H9 (cell line): ENCODE data around the gene PSAPL1. TPM values are rescaled to one million over a fixed set of nuclear protein-coding genes. Genes with fewer than 3 reads are reported as not detected.

ENCODE experiments used
- DNase-seq: peaks from one replicate; pipeline ENCODE4 v3.0.0-alpha.2; 2017
- H2AFZ ChIP-seq: one replicate; pipeline ENCODE4 v1.6.1; 2013; ENCODE audit warnings: mild to moderate bottlenecking, low read length, control low read depth, moderate library complexity
- H2AK5ac ChIP-seq: 2 replicates; pipeline ENCODE4 v1.6.1; 2013; ENCODE audit warnings: low read length, control low read depth, mixed read lengths; ENCODE audit not compliant: insufficient read length
- H2BK120ac ChIP-seq: one replicate; pipeline ENCODE4 v1.6.1; 2013; ENCODE audit warnings: low read depth, mild to moderate bottlenecking, low read length, control low read depth, inconsistent platforms; ENCODE audit not compliant: poor library complexity, severe bottlenecking
- H2BK12ac ChIP-seq: 2 replicates; pipeline ENCODE4 v1.6.1; 2013; ENCODE audit warnings: low read length, control low read depth, mixed read lengths, low read depth; ENCODE audit not compliant: insufficient read length
- H2BK15ac ChIP-seq: 2 replicates; pipeline ENCODE4 v1.6.1; 2013; ENCODE audit warnings: low read depth, low read length, control low read depth
- H2BK20ac ChIP-seq: one replicate; pipeline ENCODE4 v1.6.1; 2013; ENCODE audit warnings: low read depth, mild to moderate bottlenecking, low read length, control low read depth, inconsistent platforms; ENCODE audit not compliant: poor library complexity, severe bottlenecking
- H2BK5ac ChIP-seq: 2 replicates; pipeline ENCODE4 v1.6.1; 2013; ENCODE audit warnings: low read length, control low read depth, mixed read lengths; ENCODE audit not compliant: insufficient read length
- H3K14ac ChIP-seq: 2 replicates; pipeline ENCODE4 v1.6.1; 2013; ENCODE audit warnings: low read length, control low read depth; ENCODE audit not compliant: insufficient read depth
- H3K18ac ChIP-seq: 2 replicates; pipeline ENCODE4 v1.6.1; 2013; ENCODE audit warnings: low read depth, mild to moderate bottlenecking, mixed read lengths, low read length, control low read depth; ENCODE audit not compliant: insufficient read length
- H3K23ac ChIP-seq: 2 replicates; pipeline ENCODE4 v1.6.1; 2013; ENCODE audit warnings: low read length, control low read depth, mixed read lengths, low read depth; ENCODE audit not compliant: insufficient read length
- H3K23me2 ChIP-seq: 2 replicates; pipeline ENCODE4 v1.6.1; 2013; ENCODE audit warnings: low read depth, mild to moderate bottlenecking, mixed read lengths, low read length, control low read depth; ENCODE audit not compliant: insufficient read length, poor library complexity, severe bottlenecking
- H3K27ac ChIP-seq: 2 replicates; pipeline ENCODE4 v1.5.1; 2013; ENCODE audit warnings: low read length, control low read depth, mixed read lengths, low read depth; ENCODE audit not compliant: insufficient read length
- H3K27me3 ChIP-seq: 2 replicates; pipeline ENCODE4 v1.6.1; 2013; ENCODE audit warnings: low read length, control low read depth, inconsistent platforms; ENCODE audit not compliant: insufficient read depth
- H3K4ac ChIP-seq: 2 replicates; pipeline ENCODE4 v1.6.1; 2013; ENCODE audit warnings: low read depth, mild to moderate bottlenecking, control low read depth, inconsistent platforms, low read length, moderate library complexity
- H3K4me1 ChIP-seq: 2 replicates; pipeline ENCODE4 v1.6.1; 2013; ENCODE audit warnings: low read length, control low read depth, inconsistent platforms; ENCODE audit not compliant: insufficient read depth
- H3K4me2 ChIP-seq: 2 replicates; pipeline ENCODE4 v1.6.1; 2013; ENCODE audit warnings: low read length, control low read depth, mixed read lengths; ENCODE audit not compliant: insufficient read length, insufficient read depth
- H3K56ac ChIP-seq: 2 replicates; pipeline ENCODE4 v1.6.1; 2013; ENCODE audit warnings: low read depth, mild to moderate bottlenecking, mixed read lengths, low read length, control low read depth; ENCODE audit not compliant: insufficient read length
- H3K79me1 ChIP-seq: 2 replicates; pipeline ENCODE4 v1.6.1; 2013; ENCODE audit warnings: low read depth, mild to moderate bottlenecking, moderate library complexity, low read length, control low read depth, inconsistent platforms; ENCODE audit not compliant: insufficient read depth, poor library complexity, severe bottlenecking
- H3K79me2 ChIP-seq: 2 replicates; pipeline ENCODE4 v1.6.1; 2013; ENCODE audit warnings: low read length, control low read depth, inconsistent platforms; ENCODE audit not compliant: insufficient read depth
- H3K9ac ChIP-seq: 2 replicates; pipeline ENCODE4 v1.6.1; 2013; ENCODE audit warnings: low read length, control low read depth, mixed read lengths; ENCODE audit not compliant: insufficient read length; ENCODE audit errors: extremely low read depth
- H3K9me3 ChIP-seq: one replicate; pipeline ENCODE4 v1.6.1; 2013; ENCODE audit warnings: low read depth, low read length, inconsistent platforms; ENCODE audit not compliant: control insufficient read depth
- H3T11ph ChIP-seq: one replicate; pipeline ENCODE4 v1.6.1; 2013; ENCODE audit warnings: mild to moderate bottlenecking, low read length, control low read depth, inconsistent platforms
- H4K20me1 ChIP-seq: one replicate; pipeline ENCODE4 v1.6.1; 2013; ENCODE audit not compliant: control insufficient read depth, insufficient read length, insufficient read depth
- H4K5ac ChIP-seq: 2 replicates; pipeline ENCODE4 v1.6.1; 2013; ENCODE audit warnings: low read depth, mild to moderate bottlenecking, mixed read lengths, low read length, control low read depth; ENCODE audit not compliant: insufficient read length
- H4K8ac ChIP-seq: replicated peaks from 2 replicates; pipeline ENCODE4 v1.6.1; 2013; ENCODE audit warnings: low read length, control low read depth, mixed read lengths, low read depth; ENCODE audit not compliant: insufficient read length
- H4K91ac ChIP-seq: 2 replicates; pipeline ENCODE4 v1.6.1; 2013; ENCODE audit warnings: low read depth, mild to moderate bottlenecking, moderate library complexity, mixed read lengths, low read length, control low read depth; ENCODE audit not compliant: insufficient read length
- H3K27ac Mint-ChIP-seq, 3 experiments: 2 replicates in 2 of 3; 3 replicates in 1 of 3; pipeline ENCODE4 v1.8.0; 2020 to 2021; ENCODE audit warnings: mixed read lengths in 3 of 3, mild to moderate bottlenecking in 1 of 3, moderate library complexity in 1 of 3
- H3K27me3 Mint-ChIP-seq: 2 replicates; pipeline ENCODE4 v1.8.0; 2021; ENCODE audit warnings: low read depth, mild to moderate bottlenecking, moderate library complexity, mixed read lengths
- H3K36me3 Mint-ChIP-seq, 3 experiments: 2 replicates in 2 of 3; 3 replicates in 1 of 3; pipeline ENCODE4 v1.8.0; 2020 to 2021; ENCODE audit warnings: low read depth in 3 of 3, mixed read lengths in 3 of 3; ENCODE audit not compliant: insufficient read depth in 1 of 3
- H3K4me1 Mint-ChIP-seq, 2 experiments: 2 replicates each; pipeline ENCODE4 v1.8.0; 2020; ENCODE audit warnings: mixed read lengths in 2 of 2
- H3K4me3 Mint-ChIP-seq, 2 experiments: 2 replicates in 1 of 2; 3 replicates in 1 of 2; pipeline ENCODE4 v1.8.0; 2020 to 2021; ENCODE audit warnings: mild to moderate bottlenecking in 2 of 2, mixed read lengths in 2 of 2, moderate library complexity in 1 of 2
- H3K9me3 Mint-ChIP-seq, 2 experiments: 2 replicates in 1 of 2; 3 replicates in 1 of 2; pipeline ENCODE4 v1.8.0; 2020; ENCODE audit warnings: mild to moderate bottlenecking in 2 of 2, mixed read lengths in 2 of 2, moderate library complexity in 1 of 2
- CTCF ChIP-seq: fragments of 200-600 bp; sonication (generic); conservative IDR thresholded peaks from 3 replicates; pipeline ENCODE4 v1.8.0; 2021; ENCODE audit warnings: antibody characterized with exemption, mild to moderate bottlenecking
- WGBS: extraction: QIAGEN DNeasy Blood & Tissue Kit; methylation state at CpG from one replicate; pipeline ENCODE4 v1.1.7; 2013; ENCODE audit warnings: missing lambda C conversion rate, low lambda C conversion rate, mixed read lengths; ENCODE audit not compliant: insufficient read length; ENCODE audit errors: extremely low coverage; 5-methylcytosine and 5-hydroxymethylcytosine counted together
- total RNA-seq: library from RNA; stranded (reverse); gene quantifications from 2 replicates; pipeline ENCODE4 v1.2.1, GENCODE V29; 2021

PSAPL1 gene
- total RNA-seq, 1 experiment from 2014 or later, result 0.04 TPM

GRCh38 chr4:7442574-7443162, 7.9 kb upstream of the PSAPL1 start:
- no peak overlapping the region for H4K8ac ChIP-seq
- H3K56ac ChIP-seq, result no peak overlapping the region
- H3K23me2 ChIP-seq, result peaks cover 4% of the 10 kb centered on the region
- Mint-ChIP-seq H3K4me1 (peaks cover 15 to 40% of the 10 kb centered on the region in 2 experiments), H3K27me3 (peaks cover 13% of the 10 kb centered on the region), H3K27ac (no peak overlapping the region), H3K9me3 (peaks cover 8 to 10% of the 10 kb centered on the region in 2 experiments), H3K4me3 (no peak overlapping the region), H3K36me3 (peaks cover 1 to 6% (median 4%) of the 10 kb centered on the region in 3 experiments; a peak in 4 of 7 replicates)
- no CpG with 5 or more reads among the region's 15 CpGs for WGBS
- no peak overlapping the region for H4K5ac ChIP-seq
- no peaks in the 10 kb centered on the region for H3K27me3 ChIP-seq
- H3K18ac ChIP-seq, result no peak overlapping the region
- H2BK120ac ChIP-seq, result no peak overlapping the region
- no peak overlapping the region for H2AK5ac ChIP-seq
- no peak overlapping the region for H3K4me2 ChIP-seq
- no peak for TF ChIP-seq CTCF
- H2BK12ac ChIP-seq, result no peak overlapping the region
- H3K9me3 ChIP-seq, result no peaks in the 10 kb centered on the region
- DNase-seq, result no peak
- no peak overlapping the region for H3K4ac ChIP-seq
- H3K27ac ChIP-seq, result no peak overlapping the region
- no peak overlapping the region for H2BK5ac ChIP-seq
- no peak overlapping the region for H2BK20ac ChIP-seq
- no peaks in the 10 kb centered on the region for H4K20me1 ChIP-seq
- no peak overlapping the region for H3T11ph ChIP-seq
- H3K14ac ChIP-seq, result no peak overlapping the region
- H4K91ac ChIP-seq, result no peak overlapping the region
- H2BK15ac ChIP-seq, result no peak overlapping the region
- H3K9ac ChIP-seq, result no peak overlapping the region
- no peak overlapping the region for H2AFZ ChIP-seq
- no peaks in the 10 kb centered on the region for H3K79me1 ChIP-seq
- H3K23ac ChIP-seq, result no peak overlapping the region
- H3K79me2 ChIP-seq, result no peaks in the 10 kb centered on the region
- no peaks in the 10 kb centered on the region; the same call in 1 of the 2 replicates for H3K4me1 ChIP-seq
